ENCODE data around the gene DNMT3A. TPM values are rescaled to one million over a fixed set of nuclear protein-coding genes. Genes with fewer than 3 reads are reported as not detected.

Gene DNMT3A
- 35.6 TPM for total RNA-seq
- long read RNA-seq, full-length matches to known transcripts: 5 of 40 reads
- long read RNA-seq, partial matches to known transcripts: 11 of 40 reads
- long read RNA-seq, other reads (novel, unspliced or antisense): 24 of 40 reads

- H3K27me3 ChIP-seq (ENCODE audit: low read depth): no peaks in the 10 kb centered on the region
Observed at GRCh38 chr2:25341753-25342371, at the start of gene DNMT3A. Gene DNMT3A, minus strand, starts transcription at chr2:25341925. Its CDS starts 27,941 bp downstream, at chr2:25313984.

GRCh38 chr2:25389161-25389560 lies 47.4 kb upstream of the DNMT3A start:
- intact Hi-C loops (cut with DNase I): no loop called here
- no peak overlapping the region for H3K4me3 ChIP-seq
- no peaks in the 10 kb centered on the region for H3K27me3 ChIP-seq (ENCODE audit: low read depth)
- no peak overlapping the region for H3K27ac ChIP-seq
- peaks cover 4% of the 10 kb centered on the region for H3K36me3 ChIP-seq
- DNase-seq (no peak), ATAC-seq (no peak)
- no peaks in the 10 kb centered on the region for H3K4me1 ChIP-seq
- no peak for TF ChIP-seq CTCF (IDR thresholded peaks at IDR 0.05)
- no peaks in the 10 kb centered on the region for H3K9me3 ChIP-seq

More at GRCh38 chr2:25341753-25342371, at the start of gene DNMT3A:
- Histone ChIP-seq H3K4me3 (peak within 1 kb of the TSS; percentile 75), H3K36me3 (no peaks in the 10 kb centered on the region), H3K9me3 (no peaks in the 10 kb centered on the region), H3K27ac (peak within 1 kb of the TSS; percentile 64), H3K4me1 (peaks cover 36% of the 10 kb centered on the region)
- intact Hi-C loops (cut with DNase I): no loop called here
- DNase-seq (peak; percentile 79), ATAC-seq (peak; percentile 42 to 47)
- no peak for TF ChIP-seq CTCF (IDR thresholded peaks at IDR 0.05)

GRCh38 chr2:25388491-25388890 lies 46.8 kb upstream of the DNMT3A start:
- no peak for DNase-seq
- Histone ChIP-seq H3K4me1 (no peaks in the 10 kb centered on the region), H3K27me3 (ENCODE audit: low read depth) (no peaks in the 10 kb centered on the region), H3K36me3 (peaks cover 4% of the 10 kb centered on the region), H3K27ac (no peak overlapping the region), H3K9me3 (no peaks in the 10 kb centered on the region), H3K4me3 (no peak overlapping the region)
- no peak for TF ChIP-seq CTCF (IDR thresholded peaks at IDR 0.05)
- ATAC-seq: no peak
- intact Hi-C loops (cut with DNase I): no loop called here

- no peak for DNase-seq
- Histone ChIP-seq H3K36me3 (peaks cover 4% of the 10 kb centered on the region), H3K4me1 (no peaks in the 10 kb centered on the region), H3K27me3 (ENCODE audit: low read depth) (no peaks in the 10 kb centered on the region), H3K27ac (no peak overlapping the region), H3K9me3 (no peaks in the 10 kb centered on the region), H3K4me3 (no peak overlapping the region)
- no peak for TF ChIP-seq CTCF (IDR thresholded peaks at IDR 0.05)
- peak in 1 of 2 donors; percentile 52 for ATAC-seq
- intact Hi-C loops (cut with DNase I): no loop called here
Observed at GRCh38 chr2:25387876-25388449, 46.2 kb upstream of the DNMT3A start.

GRCh38 chr2:25386971-25387875 lies 45.5 kb upstream of the DNMT3A start:
- peak; percentile 23 to 25 for ATAC-seq
- Histone ChIP-seq H3K36me3 (peaks cover 4% of the 10 kb centered on the region), H3K27me3 (ENCODE audit: low read depth) (no peaks in the 10 kb centered on the region), H3K4me1 (no peaks in the 10 kb centered on the region), H3K9me3 (no peaks in the 10 kb centered on the region), H3K27ac (no peak overlapping the region), H3K4me3 (no peak overlapping the region)
- DNase-seq: no peak
- intact Hi-C loops (cut with DNase I): no loop called here
- TF ChIP-seq CTCF (IDR thresholded peaks at IDR 0.05): no peak

Data from lower lobe of right lung (tissue), 2 donors.